ENCODE results near the gene ZBTB7B. TPM values are rescaled to one million over a fixed set of nuclear protein-coding genes. Genes with fewer than 3 reads are reported as not detected.

Gene ZBTB7B
- total RNA-seq, 2 experiments from 2014 or later: 124 to 125 TPM

- intact Hi-C loops (cut with micrococcal nuclease): no loop called here
- Mint-ChIP-seq H3K9me3 (no peaks in the 10 kb centered on the region), H3K4me3 (peak overlapping the region; percentile 63), H3K4me1 (ENCODE audit: low read depth) (peaks cover 72% of the 10 kb centered on the region), H3K36me3 (peaks cover 53% of the 10 kb centered on the region), H3K27ac (peak overlapping the region; percentile 99), H3K27me3 (no peaks in the 10 kb centered on the region)
- POLR2A ChIA-PET: interaction anchor here (1.4 kb wide), 1 partner anchor 8 kb away, joined by 3 read pairs; no protein-coding TSS in a partner anchor
- DNase-seq: peak; percentile 78
- CTCF ChIA-PET: interaction anchor here (1.0 to 9.8 kb wide), 5 partner anchors 15 to 73 kb away, joined by 3 to 144 read pairs (median 5); partner anchors contain the start of genes LENEP and PYGO2
Observed at GRCh38 chr1:155012026-155012546, 9.5 kb downstream of the ZBTB7B start.

GRCh38 chr1:155012776-155013602, 10.4 kb downstream of the ZBTB7B start:
- CTCF ChIA-PET: interaction anchor here (1.0 to 9.8 kb wide), 5 partner anchors 16 to 72 kb away, joined by 3 to 144 read pairs (median 5); partner anchors contain the start of genes LENEP and PYGO2
- Mint-ChIP-seq H3K27me3 (no peaks in the 10 kb centered on the region), H3K4me3 (peak overlapping the region; percentile 63), H3K4me1 (ENCODE audit: low read depth) (peaks cover 72% of the 10 kb centered on the region), H3K36me3 (peaks cover 56% of the 10 kb centered on the region), H3K27ac (peak overlapping the region; percentile 99), H3K9me3 (no peaks in the 10 kb centered on the region)
- intact Hi-C loops (cut with micrococcal nuclease): no loop called here
- no peak for DNase-seq
- POLR2A ChIA-PET: interaction anchor here (0.6 to 1.4 kb wide), 2 partner anchors 9 to 559 kb away, joined by 3 read pairs; no protein-coding TSS in a partner anchor

- H3K27me3 Mint-ChIP-seq: no peaks in the 10 kb centered on the region
- peak overlapping the region; percentile 48 for H3K4me3 Mint-ChIP-seq
- peaks cover 68% of the 10 kb centered on the region for H3K4me1 Mint-ChIP-seq (ENCODE audit: low read depth)
- ChIA-PET POLR2A (interaction anchor here (0.6 to 1.4 kb wide), 2 partner anchors 10 to 847 kb away, joined by 3 to 5 read pairs; no protein-coding TSS in a partner anchor), CTCF (interaction anchor here (0.6 to 9.8 kb wide), 4 partner anchors 16 to 67 kb away, joined by 3 to 144 read pairs (median 5); partner anchors contain the start of genes ADAM15, LENEP and PYGO2)
- no peaks in the 10 kb centered on the region for H3K9me3 Mint-ChIP-seq
- intact Hi-C loops (cut with micrococcal nuclease): no loop called here
- DNase-seq: peak; percentile 48
- H3K36me3 Mint-ChIP-seq: peaks cover 56% of the 10 kb centered on the region
- peak overlapping the region; percentile 99 for H3K27ac Mint-ChIP-seq
Observed at GRCh38 chr1:155013632-155014031, 11.0 kb downstream of the ZBTB7B start.

GRCh38 chr1:155014709-155015508, 12.3 kb downstream of the ZBTB7B start:
- CTCF ChIA-PET: interaction anchor here (0.6 to 9.8 kb wide), 13 partner anchors 7 to 455 kb away, joined by 3 to 144 read pairs (median 8); partner anchors contain the start of genes ADAM15, CKS1B, FLAD1 and LENEP
- Mint-ChIP-seq H3K27ac (no peak overlapping the region), H3K9me3 (no peaks in the 10 kb centered on the region), H3K4me3 (no peak overlapping the region), H3K36me3 (peaks cover 50% of the 10 kb centered on the region), H3K27me3 (no peaks in the 10 kb centered on the region), H3K4me1 (ENCODE audit: low read depth) (peaks cover 77% of the 10 kb centered on the region)
- intact Hi-C loops (cut with micrococcal nuclease): no loop called here
- no peak for DNase-seq
- POLR2A ChIA-PET: interaction anchor here (1.0 to 4.9 kb wide), 7 partner anchors 8 to 79 kb away, joined by 3 to 35 read pairs (median 10); partner anchors contain the start of genes FLAD1, LENEP and PMVK

- DNase-seq: no peak
Observed at GRCh38 chr1:155015527-155016230, 13.1 kb downstream of the ZBTB7B start.

GRCh38 chr1:155016231-155016831, 13.7 kb downstream of the ZBTB7B start:
- peak overlapping the region; percentile 33 for H3K4me3 Mint-ChIP-seq
- H3K9me3 Mint-ChIP-seq: no peaks in the 10 kb centered on the region
- CTCF ChIA-PET: interaction anchor here (0.6 to 9.8 kb wide), 22 partner anchors 9 to 151 kb away, joined by 3 to 144 read pairs (median 10); partner anchors contain the start of genes ADAM15, CKS1B, EFNA4 and FLAD1
- peaks cover 40% of the 10 kb centered on the region for H3K36me3 Mint-ChIP-seq
- POLR2A ChIA-PET: interaction anchor here (0.6 to 4.9 kb wide), 12 partner anchors 9 to 80 kb away, joined by 3 to 35 read pairs (median 6); partner anchors contain the start of genes ADAM15, CKS1B, FLAD1 and LENEP
- peak overlapping the region; percentile 70 for H3K27ac Mint-ChIP-seq
- no peaks in the 10 kb centered on the region for H3K27me3 Mint-ChIP-seq
- H3K4me1 Mint-ChIP-seq (ENCODE audit: low read depth): peaks cover 71% of the 10 kb centered on the region
- intact Hi-C loops (cut with micrococcal nuclease): no loop called here
- peak; percentile 50 for DNase-seq

More at GRCh38 chr1:155015527-155016230, 13.1 kb downstream of the ZBTB7B start:
- H3K27ac Mint-ChIP-seq: peak overlapping the region; percentile 70
- H3K4me3 Mint-ChIP-seq: peak overlapping the region; percentile 33
- intact Hi-C loops (cut with micrococcal nuclease): no loop called here
- H3K4me1 Mint-ChIP-seq (ENCODE audit: low read depth): peaks cover 76% of the 10 kb centered on the region
- no peaks in the 10 kb centered on the region for H3K27me3 Mint-ChIP-seq
- H3K9me3 Mint-ChIP-seq: no peaks in the 10 kb centered on the region
- H3K36me3 Mint-ChIP-seq: peaks cover 43% of the 10 kb centered on the region
- ChIA-PET POLR2A (interaction anchor here (0.6 to 4.9 kb wide), 10 partner anchors 8 to 79 kb away, joined by 3 to 35 read pairs (median 8); partner anchors contain the start of genes ADAM15, FLAD1, LENEP and PMVK), CTCF (interaction anchor here (0.8 to 9.8 kb wide), 14 partner anchors 8 to 137 kb away, joined by 3 to 144 read pairs (median 12); partner anchors contain the start of genes ADAM15, CKS1B, FLAD1 and LENEP)

- Mint-ChIP-seq H3K4me3 (peak overlapping the region; percentile 37), H3K4me1 (ENCODE audit: low read depth) (peaks cover 63% of the 10 kb centered on the region), H3K27ac (peak overlapping the region; percentile 78), H3K36me3 (peaks cover 40% of the 10 kb centered on the region), H3K27me3 (no peaks in the 10 kb centered on the region), H3K9me3 (no peaks in the 10 kb centered on the region)
- ChIA-PET CTCF (interaction anchor here (0.6 to 9.8 kb wide), 45 partner anchors 10 to 619 kb away, joined by 3 to 144 read pairs (median 4); partner anchors contain the start of genes ADAM15, CKS1B, DCST1 and DCST2), POLR2A (interaction anchor here (0.8 to 4.9 kb wide), 10 partner anchors 10 to 81 kb away, joined by 3 to 35 read pairs (median 8); partner anchors contain the start of genes CKS1B, FLAD1, LENEP and PBXIP1)
- intact Hi-C loops (cut with micrococcal nuclease): loop anchor here (1.0 kb wide), 4 partner anchors 9 to 55 kb away; partner anchors contain the start of genes FLAD1 and ZBTB7B
- DNase-seq: peak; percentile 97
Observed at GRCh38 chr1:155017041-155017945, 14.7 kb downstream of the ZBTB7B start.

- H3K4me1 Mint-ChIP-seq (ENCODE audit: low read depth): peaks cover 60% of the 10 kb centered on the region
- peaks cover 35% of the 10 kb centered on the region for H3K36me3 Mint-ChIP-seq
- no peaks in the 10 kb centered on the region for H3K27me3 Mint-ChIP-seq
- CTCF ChIA-PET: interaction anchor here (0.6 to 9.8 kb wide), 41 partner anchors 10 to 620 kb away, joined by 3 to 144 read pairs (median 4); partner anchors contain the start of genes ADAM15, CKS1B, DCST1 and DCST2
- no peak for DNase-seq
- no peaks in the 10 kb centered on the region for H3K9me3 Mint-ChIP-seq
- peak overlapping the region; percentile 57 for H3K27ac Mint-ChIP-seq
- POLR2A ChIA-PET: interaction anchor here (1.2 to 4.9 kb wide), 9 partner anchors 11 to 81 kb away, joined by 4 to 35 read pairs (median 8); partner anchors contain the start of genes ADAM15, CKS1B, FLAD1 and LENEP
- H3K4me3 Mint-ChIP-seq: peak overlapping the region; percentile 36
- intact Hi-C loops (cut with micrococcal nuclease): loop anchor here (1.0 kb wide), 4 partner anchors 10 to 56 kb away; partner anchors contain the start of genes FLAD1 and ZBTB7B
Observed at GRCh38 chr1:155017946-155018316, 15.3 kb downstream of the ZBTB7B start.

- POLR2A ChIA-PET: interaction anchor here (0.8 to 4.9 kb wide), 6 partner anchors 9 to 82 kb away, joined by 3 to 31 read pairs (median 4); partner anchors contain the start of genes ADAM15, FLAD1 and PMVK
- CTCF ChIA-PET: interaction anchor here (0.8 to 9.8 kb wide), 17 partner anchors 22 to 459 kb away, joined by 3 to 144 read pairs (median 5); partner anchors contain the start of genes ADAM15, EFNA4, LENEP and PBXIP1
- peaks cover 29% of the 10 kb centered on the region for H3K36me3 Mint-ChIP-seq
- no peaks in the 10 kb centered on the region for H3K9me3 Mint-ChIP-seq
- H3K4me1 Mint-ChIP-seq (ENCODE audit: low read depth): peaks cover 53% of the 10 kb centered on the region
- peak overlapping the region; percentile 57 for H3K27ac Mint-ChIP-seq
- no peaks in the 10 kb centered on the region for H3K27me3 Mint-ChIP-seq
- DNase-seq: no peak
- no peak overlapping the region for H3K4me3 Mint-ChIP-seq
- intact Hi-C loops (cut with micrococcal nuclease): no loop called here
Observed at GRCh38 chr1:155018617-155019348, 16.2 kb downstream of the ZBTB7B start.

Data from activated CD4-positive, alpha-beta memory T cell treated with anti-CD3 and anti-CD28 coated beads for 36 hours (primary cell).